Kidney capillary endothelial cell (primary cell): ENCODE measurements around the gene SLFN11.
"Not testable (repeated sequence)": the region's sequence is repeated elsewhere in the genome, so short reads cannot be mapped to it uniquely, and the experiment has no call there.

ENCODE experiments used
- DNase-seq: peaks from one replicate; pipeline ENCODE4 v3.0.0-alpha.2; 2018; ENCODE audit warnings: low spot score

Gene SLFN11

GRCh38 chr17:35352284-35352683 is 21.1 kb downstream of the SLFN11 start:
- DNase-seq: no peak

GRCh38 chr17:35350493-35350892 is 22.9 kb downstream of the SLFN11 start:
- DNase-seq: no peak

- peak; percentile 68 for DNase-seq
These were observed 27.3 kb downstream of the SLFN11 start for GRCh38 chr17:35345926-35346771.

- DNase-seq: no peak
These were observed 27.9 kb downstream of the SLFN11 start for GRCh38 chr17:35345445-35345925.

- no peak for DNase-seq
These were observed 29.2 kb downstream of the SLFN11 start for GRCh38 chr17:35344262-35344661.

- DNase-seq: no peak
These were observed 31.1 kb downstream of the SLFN11 start for GRCh38 chr17:35342276-35342675.

GRCh38 chr17:35341411-35341992 is 31.9 kb downstream of the SLFN11 start:
- no peak for DNase-seq

- DNase-seq: no peak
These were observed 35.2 kb downstream of the SLFN11 start for GRCh38 chr17:35338230-35338629.

GRCh38 chr17:35337364-35337763 is 36.1 kb downstream of the SLFN11 start:
- no peak for DNase-seq

GRCh38 chr17:35333578-35333977 is 39.8 kb downstream of the SLFN11 start:
- DNase-seq: not testable (repeated sequence)

- DNase-seq: no peak
These were observed 50.7 kb downstream of the SLFN11 start for GRCh38 chr17:35322749-35323148.

- DNase-seq: no peak
These were observed 57.5 kb downstream of the SLFN11 start for GRCh38 chr17:35315971-35316370.

- no peak for DNase-seq
These were observed 58.1 kb downstream of the SLFN11 start for GRCh38 chr17:35315283-35315682.

- no peak for DNase-seq
These were observed 58.8 kb downstream of the SLFN11 start for GRCh38 chr17:35314415-35315216.

- no peak for DNase-seq
These were observed 59.5 kb downstream of the SLFN11 start for GRCh38 chr17:35313875-35314409.

- peak; percentile 67 for DNase-seq
These were observed 60.4 kb downstream of the SLFN11 start for GRCh38 chr17:35312790-35313711.

- no peak for DNase-seq
These were observed 61.1 kb downstream of the SLFN11 start for GRCh38 chr17:35312346-35312745.

- DNase-seq: not testable (repeated sequence)
These were observed 64.1 kb downstream of the SLFN11 start for GRCh38 chr17:35309345-35309744.
